Measurements from ENCODE around the gene MTFR2.

Gene MTFR2

DNA sequence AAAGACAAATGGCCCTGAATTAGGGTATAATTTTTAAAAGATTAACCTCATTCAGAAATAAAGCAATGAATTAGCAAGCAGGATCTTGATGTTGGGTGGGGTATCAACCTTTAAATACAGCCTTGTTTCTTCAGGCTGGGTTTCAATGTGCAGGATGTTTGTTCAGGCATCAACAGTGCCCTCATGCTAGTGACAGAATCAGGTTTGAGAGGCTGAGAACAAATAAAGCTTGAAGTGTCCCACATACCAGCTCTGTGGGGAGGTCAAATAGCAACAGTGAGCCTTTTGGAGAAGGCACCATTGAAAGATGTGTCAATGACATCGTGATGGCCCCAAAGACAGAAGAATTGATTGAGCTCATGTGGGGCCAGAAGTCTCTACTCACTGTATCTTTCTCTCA, 68.2 kb downstream of the MTFR2 start:
- H3K4me3 ChIP-seq (ENCODE audit: low read depth, low read length), result no peak overlapping the region
- TF ChIP-seq, protein P1, sequence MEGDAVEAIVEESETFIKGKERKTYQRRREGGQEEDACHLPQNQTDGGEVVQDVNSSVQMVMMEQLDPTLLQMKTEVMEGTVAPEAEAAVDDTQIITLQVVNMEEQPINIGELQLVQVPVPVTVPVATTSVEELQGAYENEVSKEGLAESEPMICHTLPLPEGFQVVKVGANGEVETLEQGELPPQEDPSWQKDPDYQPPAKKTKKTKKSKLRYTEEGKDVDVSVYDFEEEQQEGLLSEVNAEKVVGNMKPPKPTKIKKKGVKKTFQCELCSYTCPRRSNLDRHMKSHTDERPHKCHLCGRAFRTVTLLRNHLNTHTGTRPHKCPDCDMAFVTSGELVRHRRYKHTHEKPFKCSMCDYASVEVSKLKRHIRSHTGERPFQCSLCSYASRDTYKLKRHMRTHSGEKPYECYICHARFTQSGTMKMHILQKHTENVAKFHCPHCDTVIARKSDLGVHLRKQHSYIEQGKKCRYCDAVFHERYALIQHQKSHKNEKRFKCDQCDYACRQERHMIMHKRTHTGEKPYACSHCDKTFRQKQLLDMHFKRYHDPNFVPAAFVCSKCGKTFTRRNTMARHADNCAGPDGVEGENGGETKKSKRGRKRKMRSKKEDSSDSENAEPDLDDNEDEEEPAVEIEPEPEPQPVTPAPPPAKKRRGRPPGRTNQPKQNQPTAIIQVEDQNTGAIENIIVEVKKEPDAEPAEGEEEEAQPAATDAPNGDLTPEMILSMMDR (IDR thresholded peaks at IDR 0.05; ENCODE audit: low read depth, low read length), result no peak
- DNase-seq (ENCODE audit: low read depth, low spot score), result no peak
- in situ Hi-C loops (cut with HindIII; ENCODE audit: low sequenced_read_pairs), result no loop called here

DNA sequence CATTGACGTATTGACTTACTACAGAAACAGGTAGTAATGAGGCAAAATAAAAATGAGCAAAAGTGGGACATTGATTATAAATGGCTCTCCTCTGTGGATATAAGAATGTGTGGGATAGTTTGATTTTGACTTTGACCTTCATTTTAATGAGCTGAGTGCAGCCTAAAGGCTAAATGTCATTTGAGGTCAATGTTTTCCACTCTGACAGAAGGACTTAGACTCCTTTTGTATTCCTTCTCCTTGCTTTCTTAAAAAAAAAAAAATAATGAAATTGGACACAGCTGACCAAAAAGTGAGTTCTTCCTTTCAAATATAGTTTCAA, 68.6 kb downstream of the MTFR2 start:
- DNase-seq (ENCODE audit: low read depth, low spot score), result no peak
- TF ChIP-seq, protein P1 (IDR thresholded peaks at IDR 0.05; ENCODE audit: low read depth, low read length), result no peak
- in situ Hi-C loops (cut with HindIII; ENCODE audit: low sequenced_read_pairs), result no loop called here
- no peak overlapping the region for H3K4me3 ChIP-seq (ENCODE audit: low read depth, low read length)

All from astrocyte of the spinal cord (primary cell).